ENCODE data around the gene PLA1A. TPM values are rescaled to one million over a fixed set of nuclear protein-coding genes. Genes with fewer than 3 reads are reported as not detected.
"Not testable (repeated sequence)": the region's sequence is repeated elsewhere in the genome, so short reads cannot be mapped to it uniquely, and the experiment has no call there.

PLA1A gene
- total RNA-seq, 1 donor from 2014 or later = 7.8 TPM

- no peak for DNase-seq (ENCODE audit: extremely low read depth, low read depth, low spot score)
These were observed 18.2 kb upstream of the PLA1A start, which contains the start of gene ADPRH for GRCh38 chr3:119579366-119580066. ADPRH (plus strand) TSS chr3:119579492; CDS start chr3:119582170, 2,678 bp downstream.

GRCh38 chr3:119580067-119580760 lies 17.5 kb upstream of the PLA1A start:
- DNase-seq (ENCODE audit: extremely low read depth, low read depth, low spot score) = no peak

GRCh38 chr3:119582178-119582577 lies 15.5 kb upstream of the PLA1A start:
- DNase-seq (ENCODE audit: extremely low read depth, low read depth, low spot score) = no peak

- no peak for DNase-seq (ENCODE audit: extremely low read depth, low read depth, low spot score)
These were observed 12.5 kb upstream of the PLA1A start for GRCh38 chr3:119585208-119585607.

GRCh38 chr3:119585856-119586570 lies 11.7 kb upstream of the PLA1A start:
- DNase-seq (ENCODE audit: extremely low read depth, low read depth, low spot score) = no peak

- no peak for DNase-seq (ENCODE audit: extremely low read depth, low read depth, low spot score)
These were observed 10.9 kb upstream of the PLA1A start for GRCh38 chr3:119586733-119587172.

GRCh38 chr3:119588112-119588511 lies 9.6 kb upstream of the PLA1A start:
- DNase-seq (ENCODE audit: extremely low read depth, low read depth, low spot score) = no peak

- no peak for DNase-seq (ENCODE audit: extremely low read depth, low read depth, low spot score)
These were observed 8.4 kb upstream of the PLA1A start for GRCh38 chr3:119589102-119589773.

- no peak for DNase-seq (ENCODE audit: extremely low read depth, low read depth, low spot score)
These were observed 7.0 kb upstream of the PLA1A start for GRCh38 chr3:119590706-119591105.

- DNase-seq (ENCODE audit: extremely low read depth, low read depth, low spot score) = no peak
These were observed 4.8 kb upstream of the PLA1A start for GRCh38 chr3:119592861-119593260.

GRCh38 chr3:119594066-119594465 lies 3.6 kb upstream of the PLA1A start:
- DNase-seq (ENCODE audit: extremely low read depth, low read depth, low spot score) = no peak

GRCh38 chr3:119594929-119595328 lies 2.8 kb upstream of the PLA1A start:
- DNase-seq (ENCODE audit: extremely low read depth, low read depth, low spot score) = not testable (repeated sequence)

GRCh38 chr3:119595639-119596334 lies 1.9 kb upstream of the PLA1A start:
- no peak for DNase-seq (ENCODE audit: extremely low read depth, low read depth, low spot score)

- no peak for DNase-seq (ENCODE audit: extremely low read depth, low read depth, low spot score)
These were observed 1.3 kb upstream of the PLA1A start for GRCh38 chr3:119596398-119596797.

GRCh38 chr3:119598410-119599098 lies 869 bp downstream of the PLA1A start:
- no peak for DNase-seq (ENCODE audit: extremely low read depth, low read depth, low spot score)

- no peak for DNase-seq (ENCODE audit: extremely low read depth, low read depth, low spot score)
These were observed 2.0 kb downstream of the PLA1A start for GRCh38 chr3:119599558-119600174.

- DNase-seq (ENCODE audit: extremely low read depth, low read depth, low spot score) = no peak
These were observed 3.0 kb downstream of the PLA1A start for GRCh38 chr3:119600732-119601131.

GRCh38 chr3:119601154-119601553 lies 3.5 kb downstream of the PLA1A start:
- no peak for DNase-seq (ENCODE audit: extremely low read depth, low read depth, low spot score)

GRCh38 chr3:119602676-119603075 lies 5.0 kb downstream of the PLA1A start:
- DNase-seq (ENCODE audit: extremely low read depth, low read depth, low spot score) = no peak

All from glomerular endothelial cell (primary cell).